Neural progenitor cell (in vitro differentiated cells): Measurements from ENCODE around the gene EYS. TPM values are rescaled to one million over a fixed set of nuclear protein-coding genes. Genes with fewer than 3 reads are reported as not detected.

Source experiments
- DNase-seq: peaks from one replicate; pipeline ENCODE4 v3.0.0-alpha.2; 2016; ENCODE audit warnings: low spot score
- H2AFZ ChIP-seq: fragments of 200-600 bp; sonication (generic); replicated peaks from 2 replicates; pipeline ENCODE4 v1.6.1; 2016; ENCODE audit warnings: antibody characterized with exemption
- H3F3A ChIP-seq: fragments of 200-600 bp; sonication (generic); 2 replicates; pipeline ENCODE4 v1.6.1; 2016; ENCODE audit warnings: antibody characterized with exemption, low read depth
- H3K27ac ChIP-seq: fragments of 200-600 bp; sonication (generic); 2 replicates; pipeline ENCODE4 v1.5.1; 2016; ENCODE audit warnings: mild to moderate bottlenecking
- H3K27me3 ChIP-seq: fragments of 200-600 bp; sonication (generic); 2 replicates; pipeline ENCODE4 v1.6.1; 2016; ENCODE audit warnings: mild to moderate bottlenecking, moderate library complexity
- H3K36me3 ChIP-seq: fragments of 200-600 bp; sonication (generic); 2 replicates; pipeline ENCODE4 v1.5.1; 2016
- H3K4me1 ChIP-seq: fragments of 200-600 bp; sonication (generic); 2 replicates; pipeline ENCODE4 v1.6.1; 2016; ENCODE audit warnings: mixed run types
- H3K4me2 ChIP-seq: fragments of 200-600 bp; sonication (generic); 2 replicates; pipeline ENCODE4 v1.6.1; 2016
- H3K4me3 ChIP-seq: fragments of 200-600 bp; sonication (generic); 2 replicates; pipeline ENCODE4 v1.5.1; 2016
- H3K79me2 ChIP-seq: fragments of 200-600 bp; sonication (generic); 2 replicates; pipeline ENCODE4 v1.6.1; 2016; ENCODE audit warnings: low read depth
- H3K9ac ChIP-seq: fragments of 200-600 bp; sonication (generic); 2 replicates; pipeline ENCODE4 v1.6.1; 2016
- H3K9me3 ChIP-seq: fragments of 200-600 bp; sonication (generic); 2 replicates; pipeline ENCODE4 v1.5.1; 2016; ENCODE audit warnings: low read depth
- H4K20me1 ChIP-seq: fragments of 200-600 bp; sonication (generic); 2 replicates; pipeline ENCODE4 v1.6.1; 2016; ENCODE audit warnings: low read depth
- H3K27ac Mint-ChIP-seq: 3 replicates; pipeline ENCODE4 v1.8.0; 2021; ENCODE audit warnings: mixed read lengths
- H3K27me3 Mint-ChIP-seq: 2 replicates; pipeline ENCODE4 v1.8.0; 2022; ENCODE audit warnings: low read depth, mild to moderate bottlenecking, inconsistent platforms, moderate library complexity, mixed read lengths; ENCODE audit not compliant: insufficient read depth
- H3K36me3 Mint-ChIP-seq: 3 replicates; pipeline ENCODE4 v1.8.0; 2021; ENCODE audit warnings: mixed read lengths
- H3K4me1 Mint-ChIP-seq: 3 replicates; pipeline ENCODE4 v1.8.0; 2021; ENCODE audit warnings: mixed read lengths
- H3K4me3 Mint-ChIP-seq: 3 replicates; pipeline ENCODE4 v1.8.0; 2021; ENCODE audit warnings: mild to moderate bottlenecking, moderate library complexity, mixed read lengths
- H3K9me3 Mint-ChIP-seq: 3 replicates; pipeline ENCODE4 v1.8.0; 2020; ENCODE audit warnings: mixed read lengths
- CTCF ChIP-seq: fragments of 200-600 bp; sonication (generic); IDR thresholded peaks from 2 replicates; pipeline ENCODE4 v1.5.1; 2017; ENCODE audit warnings: antibody characterized with exemption, mild to moderate bottlenecking
- EZH2 ChIP-seq: fragments of 200-600 bp; sonication (generic); IDR thresholded peaks from 2 replicates; pipeline ENCODE4 v1.6.1; 2017; ENCODE audit warnings: antibody characterized with exemption, mild to moderate bottlenecking, moderate library complexity
- EZH2phosphoT487 ChIP-seq: fragments of 200-600 bp; sonication (generic); IDR thresholded peaks from 2 replicates; pipeline ENCODE4 v1.6.1; 2017; ENCODE audit warnings: antibody characterized with exemption
- total RNA-seq: library from RNA; depleted of rRNA; stranded (reverse); fragments of >200 nt; gene quantifications from 2 replicates; pipeline ENCODE4 v1.2.3, GENCODE V29; 2015; ENCODE audit warnings: low replicate concordance

Gene EYS
- total RNA-seq, 1 donor from 2014 or later: not detected

- Histone ChIP-seq H3K9me3 (no peaks in the 10 kb centered on the region), H3K9ac (no peak overlapping the region), H3K27ac (no peak overlapping the region), H3K27me3 (no peaks in the 10 kb centered on the region), H3K36me3 (no peaks in the 10 kb centered on the region), H3F3A (no peaks in the 10 kb centered on the region), H2AFZ (no peak overlapping the region), H3K4me1 (no peaks in the 10 kb centered on the region), H3K4me2 (no peak overlapping the region), H3K4me3 (no peak overlapping the region), H4K20me1 (no peaks in the 10 kb centered on the region), H3K79me2 (no peaks in the 10 kb centered on the region)
- H3K9me3 Mint-ChIP-seq: no peaks in the 10 kb centered on the region
- no peaks in the 10 kb centered on the region for H3K4me1 Mint-ChIP-seq
- H3K27ac Mint-ChIP-seq: no peak overlapping the region
- H3K27me3 Mint-ChIP-seq: no peaks in the 10 kb centered on the region
- no peak for DNase-seq
- no peak for TF ChIP-seq EZH2
- TF ChIP-seq EZH2phosphoT487: no peak
- TF ChIP-seq CTCF: no peak
- H3K4me3 Mint-ChIP-seq: no peak overlapping the region
- H3K36me3 Mint-ChIP-seq: no peaks in the 10 kb centered on the region
Observed at GRCh38 chr6:65098349-65098748, 608.7 kb downstream of the EYS start.

- no peak overlapping the region for H3K4me3 ChIP-seq
- DNase-seq: no peak
- no peak overlapping the region for H3K9ac ChIP-seq
- no peaks in the 10 kb centered on the region for H3K4me1 ChIP-seq
- TF ChIP-seq EZH2phosphoT487 (no peak), EZH2 (no peak), CTCF (no peak)
- Mint-ChIP-seq H3K27me3 (no peaks in the 10 kb centered on the region), H3K4me1 (no peaks in the 10 kb centered on the region), H3K36me3 (no peaks in the 10 kb centered on the region), H3K9me3 (peaks cover 12% of the 10 kb centered on the region), H3K27ac (no peak overlapping the region), H3K4me3 (no peak overlapping the region)
- no peaks in the 10 kb centered on the region for H3K36me3 ChIP-seq
- no peak overlapping the region for H2AFZ ChIP-seq
- H3K27ac ChIP-seq: no peak overlapping the region
- no peaks in the 10 kb centered on the region for H3K79me2 ChIP-seq
- H3F3A ChIP-seq: no peaks in the 10 kb centered on the region
- no peaks in the 10 kb centered on the region for H3K9me3 ChIP-seq
- H4K20me1 ChIP-seq: no peaks in the 10 kb centered on the region
- no peaks in the 10 kb centered on the region for H3K27me3 ChIP-seq
- H3K4me2 ChIP-seq: no peak overlapping the region
Observed at GRCh38 chr6:65091561-65091960, 615.5 kb downstream of the EYS start.

GRCh38 chr6:65088575-65088974 lies 618.5 kb downstream of the EYS start:
- H3K4me2 ChIP-seq: no peak overlapping the region
- Mint-ChIP-seq H3K4me3 (no peak overlapping the region), H3K27ac (no peak overlapping the region), H3K36me3 (no peaks in the 10 kb centered on the region), H3K27me3 (no peaks in the 10 kb centered on the region), H3K9me3 (peaks cover 12% of the 10 kb centered on the region), H3K4me1 (no peaks in the 10 kb centered on the region)
- no peak overlapping the region for H3K9ac ChIP-seq
- no peak for TF ChIP-seq CTCF
- no peak for TF ChIP-seq EZH2
- TF ChIP-seq EZH2phosphoT487: no peak
- no peak overlapping the region for H3K4me3 ChIP-seq
- no peaks in the 10 kb centered on the region for H4K20me1 ChIP-seq
- H3K9me3 ChIP-seq: no peaks in the 10 kb centered on the region
- H3F3A ChIP-seq: no peaks in the 10 kb centered on the region
- DNase-seq: no peak
- no peaks in the 10 kb centered on the region for H3K4me1 ChIP-seq
- H3K79me2 ChIP-seq: no peaks in the 10 kb centered on the region
- H3K36me3 ChIP-seq: no peaks in the 10 kb centered on the region
- H3K27me3 ChIP-seq: no peaks in the 10 kb centered on the region
- no peak overlapping the region for H2AFZ ChIP-seq
- H3K27ac ChIP-seq: no peak overlapping the region

- Mint-ChIP-seq H3K4me1 (no peaks in the 10 kb centered on the region), H3K9me3 (no peaks in the 10 kb centered on the region), H3K4me3 (no peak overlapping the region), H3K36me3 (no peaks in the 10 kb centered on the region), H3K27ac (no peak overlapping the region), H3K27me3 (no peaks in the 10 kb centered on the region)
- H3K4me3 ChIP-seq: no peak overlapping the region
- H3K36me3 ChIP-seq: no peaks in the 10 kb centered on the region
- no peaks in the 10 kb centered on the region for H3K79me2 ChIP-seq
- H4K20me1 ChIP-seq: no peaks in the 10 kb centered on the region
- H3K4me1 ChIP-seq: no peaks in the 10 kb centered on the region
- H3K9ac ChIP-seq: no peak overlapping the region
- no peak overlapping the region for H3K27ac ChIP-seq
- H3K27me3 ChIP-seq: no peaks in the 10 kb centered on the region
- no peak overlapping the region for H2AFZ ChIP-seq
- TF ChIP-seq EZH2 (no peak), EZH2phosphoT487 (no peak)
- no peaks in the 10 kb centered on the region for H3F3A ChIP-seq
- no peak for DNase-seq
- H3K4me2 ChIP-seq: no peak overlapping the region
- H3K9me3 ChIP-seq: no peaks in the 10 kb centered on the region
Observed at GRCh38 chr6:65081756-65082155, 625.3 kb downstream of the EYS start.
